GM21717 (cell line): Measurements from ENCODE around the gene SMOC2.

ENCODE experiments used
- ATAC-seq: cut with Tn5 transposase; IDR thresholded peaks from one replicate; pipeline ENCODE4 v1.9.1; 2021; ENCODE audit warnings: mild to moderate bottlenecking, moderate library complexity; ENCODE audit not compliant: unreplicated experiment

SMOC2 gene

DNA sequence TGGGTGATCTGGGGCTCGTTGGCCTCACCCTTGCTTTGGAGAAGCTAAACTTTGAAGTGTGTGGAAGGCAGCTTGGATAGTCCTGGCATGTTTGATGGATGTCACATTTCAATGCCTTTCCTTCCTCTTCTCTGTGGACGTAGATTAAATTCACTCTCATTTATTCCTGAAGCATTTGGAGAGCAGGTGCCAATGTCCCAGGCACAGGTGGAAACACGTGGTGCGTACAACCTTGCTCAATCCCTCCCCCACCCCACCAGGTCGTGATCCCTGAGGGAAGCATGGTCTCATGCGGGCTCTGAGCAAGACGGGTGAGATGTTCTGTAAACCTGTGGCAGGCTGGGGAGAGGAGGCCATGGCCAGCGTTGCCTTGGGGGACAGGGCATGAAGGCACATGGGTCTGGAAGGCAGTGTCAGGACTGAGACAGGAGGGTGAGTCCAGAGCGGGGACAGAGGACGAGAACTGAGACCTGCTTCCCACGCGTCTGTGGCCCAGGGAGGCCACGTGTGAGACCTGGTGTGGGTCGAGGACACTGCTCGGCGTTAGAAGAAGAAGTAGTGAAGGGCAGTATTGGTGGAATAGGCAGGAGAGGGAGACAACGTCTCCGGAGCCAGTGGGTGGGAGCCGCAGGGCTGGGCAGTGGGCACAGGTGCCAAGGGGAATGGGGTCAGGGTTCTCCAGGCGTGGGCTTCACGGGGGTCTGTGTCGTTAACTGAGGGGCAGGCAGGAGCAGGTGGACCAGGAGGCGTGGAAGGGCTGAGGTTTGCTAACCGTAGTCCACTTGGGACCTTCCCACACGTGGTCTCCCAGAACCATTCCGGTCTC, 34.4 kb downstream of the SMOC2 start:
- no peak for ATAC-seq

GRCh38 chr6:168479421-168479820, 38.4 kb downstream of the SMOC2 start:
- no peak for ATAC-seq

GRCh38 chr6:168480481-168480880, 39.5 kb downstream of the SMOC2 start:
- ATAC-seq, result no peak

- no peak for ATAC-seq
Observed at GRCh38 chr6:168485818-168486217, 44.8 kb downstream of the SMOC2 start.

DNA sequence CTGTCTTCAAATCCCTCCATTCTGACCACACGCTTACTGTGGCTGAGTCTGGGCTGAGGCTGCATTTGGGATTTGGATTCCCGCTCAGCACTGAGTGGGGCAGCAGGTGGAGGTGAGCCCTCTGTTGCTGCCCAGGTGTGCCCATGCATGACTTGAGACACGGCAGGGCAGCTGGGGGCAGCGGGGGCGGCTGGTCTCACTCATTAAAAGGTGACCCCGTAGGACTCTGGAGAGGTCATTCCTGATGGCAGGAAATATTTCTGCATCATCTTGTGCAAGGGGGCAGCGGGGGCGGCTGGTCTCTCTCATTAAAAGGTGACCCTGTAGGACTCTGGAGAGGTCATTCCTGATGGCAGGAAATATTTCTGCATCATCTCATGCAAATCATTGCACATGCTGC, 49.8 kb downstream of the SMOC2 start:
- ATAC-seq, result no peak

DNA sequence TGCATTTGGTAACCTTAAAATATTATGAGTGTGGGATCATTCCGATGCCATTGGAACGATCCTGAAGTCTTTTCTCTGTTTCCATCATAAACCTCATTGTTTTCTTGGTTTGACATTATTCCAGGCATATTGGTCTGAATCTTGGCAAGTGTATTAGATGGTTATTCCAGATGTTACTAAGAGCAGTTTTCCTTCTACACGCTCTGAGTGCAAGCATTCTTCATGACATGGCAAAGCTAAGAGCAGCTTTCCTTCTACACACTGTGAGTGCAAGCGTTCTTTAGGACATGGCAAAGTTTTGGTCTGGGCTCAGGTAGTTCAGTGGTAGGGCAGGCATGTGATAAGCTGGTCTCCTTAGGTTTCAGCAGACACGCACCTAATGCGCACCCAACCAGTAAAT, 53.0 kb downstream of the SMOC2 start:
- ATAC-seq, result no peak

GRCh38 chr6:168494726-168495125, 53.7 kb downstream of the SMOC2 start:
- ATAC-seq, result no peak

DNA sequence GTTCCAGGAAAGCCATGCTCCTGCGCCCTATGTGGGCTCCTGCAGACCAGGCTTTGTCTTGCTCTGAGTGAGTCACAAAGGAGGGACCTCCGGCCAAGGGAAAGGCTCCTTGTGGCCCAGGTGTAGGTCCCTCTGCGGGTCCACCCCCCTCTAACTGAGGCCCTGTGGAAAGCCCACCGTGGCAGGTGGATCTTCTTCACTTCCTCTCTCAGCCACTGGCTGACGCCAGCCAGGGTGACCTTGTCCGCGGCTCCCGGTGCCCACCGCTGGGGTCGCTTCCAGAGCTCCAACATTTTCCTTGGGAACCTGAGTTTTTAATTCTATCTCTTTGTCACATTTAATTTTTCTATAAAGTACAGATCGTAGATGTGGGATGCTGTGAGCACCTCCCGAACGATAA, 54.1 kb downstream of the SMOC2 start:
- ATAC-seq, result no peak

DNA sequence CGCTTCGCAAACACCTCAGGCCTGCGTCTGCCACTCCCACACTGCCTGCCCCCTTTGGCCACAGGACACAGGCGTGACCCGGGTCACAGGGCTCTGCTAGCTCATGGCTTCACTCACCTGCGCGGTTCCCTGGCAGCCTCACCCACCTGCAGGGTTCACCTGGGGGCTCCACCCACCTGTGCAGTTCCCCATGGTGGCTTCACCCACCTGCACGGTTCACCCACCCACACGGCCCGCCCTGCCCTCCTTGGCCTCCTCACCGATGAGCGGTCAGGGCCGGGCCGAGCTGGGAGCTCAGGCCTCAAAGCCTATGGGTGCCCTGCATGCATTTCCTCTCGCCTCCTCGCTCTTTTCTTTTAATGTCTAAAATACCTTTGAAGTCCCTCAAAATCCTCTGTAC, 54.7 kb downstream of the SMOC2 start:
- ATAC-seq, result no peak

DNA sequence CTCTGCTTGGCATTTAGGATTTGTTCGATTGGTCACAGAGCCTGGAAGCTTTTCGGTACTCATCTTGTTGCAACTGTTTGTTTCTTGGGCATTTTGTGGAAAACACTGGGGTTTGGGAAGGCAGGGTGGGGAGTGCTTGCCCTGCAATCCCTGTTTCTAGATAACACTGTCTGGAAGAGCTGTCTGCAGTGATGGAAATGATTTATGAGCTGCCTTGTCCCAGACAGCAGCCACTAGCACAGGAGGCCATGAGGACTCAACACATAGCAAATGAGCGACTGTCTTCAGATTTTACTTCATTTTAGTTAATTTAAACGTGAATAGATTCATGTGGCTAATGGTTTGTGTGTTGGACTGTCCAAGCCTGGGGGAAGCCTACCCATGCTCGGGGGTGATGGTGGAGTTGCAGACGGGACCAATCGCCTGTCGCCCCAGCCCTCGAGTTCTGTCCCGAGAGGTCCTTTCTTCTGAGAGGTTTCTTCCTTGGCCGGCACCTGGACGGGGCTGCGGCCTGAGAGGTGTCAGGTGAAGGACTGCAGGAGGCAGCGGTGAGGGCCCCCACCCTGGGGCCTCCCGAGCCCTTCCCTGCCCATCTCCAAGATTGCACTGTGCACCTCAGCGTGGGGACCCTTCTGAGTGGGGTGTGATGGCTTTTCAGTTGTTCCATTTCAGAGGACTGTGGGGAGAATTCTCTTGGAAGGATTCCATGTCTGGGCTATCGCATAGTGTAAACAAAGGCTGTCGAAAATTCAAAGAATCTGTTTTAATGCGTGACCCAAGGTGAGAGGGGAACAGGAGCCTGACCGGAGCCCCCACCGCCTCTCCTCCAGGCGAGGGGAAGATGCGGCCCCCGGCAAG, 55.4 kb downstream of the SMOC2 start:
- ATAC-seq, result no peak

DNA sequence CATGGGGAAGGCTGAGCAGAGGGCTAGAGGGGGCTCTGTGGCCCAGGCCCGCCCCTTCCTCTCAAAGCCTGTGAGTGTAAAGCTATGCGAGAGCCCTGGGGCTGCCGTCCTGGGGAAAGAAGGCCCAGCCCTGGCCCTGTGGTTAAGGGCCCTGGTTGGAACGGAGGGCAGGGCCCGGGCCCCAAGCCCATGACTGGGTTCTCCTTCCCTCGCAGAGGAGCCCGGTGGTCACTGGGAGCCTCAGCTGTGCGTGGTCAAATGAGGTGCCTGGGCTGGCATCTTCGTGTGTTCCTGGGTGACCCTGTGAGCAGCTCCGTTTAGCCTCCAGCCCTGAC, 56.0 kb downstream of the SMOC2 start:
- ATAC-seq, result no peak

DNA sequence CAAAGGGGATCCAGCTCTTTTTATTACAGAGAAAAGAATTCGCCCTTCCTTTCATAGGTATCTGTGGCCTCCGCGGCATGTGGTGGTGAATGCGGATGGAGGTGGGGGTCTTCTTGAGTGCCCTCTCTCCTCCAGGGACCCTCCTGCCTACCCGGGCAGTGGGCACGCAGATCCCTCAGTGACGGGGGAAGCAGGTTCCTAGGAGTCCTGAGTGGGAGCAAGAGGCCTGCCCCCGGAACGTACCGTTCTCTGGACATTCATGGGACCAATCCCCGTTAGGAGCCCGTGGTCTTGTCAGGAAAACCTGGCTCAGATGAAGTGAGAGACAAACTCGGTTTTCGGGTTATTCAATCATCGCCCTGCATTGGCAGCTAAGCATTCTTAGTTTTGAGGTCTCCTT, 56.4 kb downstream of the SMOC2 start:
- no peak for ATAC-seq

DNA sequence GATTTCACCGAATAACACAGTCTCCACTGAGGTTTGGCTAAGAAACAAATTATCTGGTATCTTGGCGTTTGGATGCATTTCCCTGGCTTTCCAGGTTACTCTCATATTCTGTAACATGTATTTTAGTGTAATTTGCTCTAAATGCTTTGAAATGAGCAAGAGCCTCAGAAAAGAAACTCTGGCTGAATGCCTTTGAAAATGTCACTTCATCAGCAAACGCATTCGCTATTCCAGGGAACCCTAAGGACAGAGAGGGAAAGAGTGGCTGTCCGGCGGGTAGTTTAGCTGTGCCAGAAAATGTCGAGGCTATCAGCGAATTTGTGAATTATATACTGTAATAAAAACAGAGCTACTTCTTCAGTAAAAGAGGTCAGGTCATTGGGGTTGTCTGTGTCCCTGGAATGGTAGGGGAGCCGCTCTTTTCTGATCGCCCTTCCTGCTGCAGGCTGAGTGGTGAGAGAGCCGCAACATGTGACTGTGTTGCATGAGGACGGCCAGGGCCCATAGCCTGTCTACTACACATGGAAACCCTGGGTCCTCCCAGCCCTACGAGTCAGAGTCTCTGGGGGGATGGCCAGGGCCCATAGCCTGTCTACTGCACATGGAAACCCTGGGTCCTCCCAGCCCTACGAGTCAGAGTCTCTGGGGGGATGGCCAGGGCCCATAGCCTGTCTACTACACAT, 57.3 kb downstream of the SMOC2 start:
- ATAC-seq, result no peak

DNA sequence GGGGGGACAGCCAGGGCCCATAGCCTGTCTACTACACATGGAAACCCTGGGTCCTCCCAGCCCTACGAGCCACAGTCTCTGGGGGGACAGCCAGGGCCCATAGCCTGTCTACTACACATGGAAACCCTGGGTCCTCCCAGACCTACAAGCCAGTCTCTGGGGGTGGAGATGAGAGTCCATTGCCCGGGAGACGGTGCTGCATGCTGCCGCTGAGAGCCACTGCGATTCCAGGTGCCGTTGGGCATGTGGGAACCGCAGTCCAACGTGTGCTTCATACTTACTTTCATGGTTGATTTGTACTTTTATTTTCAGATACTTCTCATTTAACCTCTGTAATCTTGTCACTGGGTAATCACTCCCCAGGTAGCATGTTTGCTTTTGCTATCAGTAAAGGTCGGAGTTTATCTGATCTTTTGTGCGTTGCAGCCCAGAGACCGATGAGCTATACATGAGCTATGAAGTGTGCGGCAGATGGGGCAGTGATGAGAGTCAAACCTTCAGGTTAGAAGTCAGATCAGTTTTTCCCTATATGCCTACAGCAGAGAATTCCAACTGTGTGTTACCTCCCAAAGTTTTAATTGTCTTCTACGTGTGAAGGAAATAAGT, 58.2 kb downstream of the SMOC2 start:
- ATAC-seq, result no peak

DNA sequence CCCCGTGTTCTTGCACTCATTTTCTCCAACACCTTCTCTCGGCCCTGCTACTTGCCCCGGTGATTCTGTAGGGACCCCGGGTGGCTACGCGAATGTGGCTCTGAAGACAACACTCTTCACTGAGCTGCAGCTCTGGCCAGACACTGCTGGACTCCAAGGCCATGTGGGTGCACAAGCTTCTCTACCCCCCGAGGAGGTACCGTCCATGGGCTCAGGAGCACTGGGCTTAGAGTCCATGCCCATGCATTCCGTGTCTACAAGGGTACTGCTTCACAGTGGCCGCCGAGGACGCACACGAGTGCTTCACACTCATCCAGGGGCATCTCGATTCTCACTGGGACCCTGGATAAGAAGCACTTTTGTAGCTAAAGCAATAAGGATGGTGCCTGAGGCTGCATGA, 59.5 kb downstream of the SMOC2 start:
- ATAC-seq, result no peak

DNA sequence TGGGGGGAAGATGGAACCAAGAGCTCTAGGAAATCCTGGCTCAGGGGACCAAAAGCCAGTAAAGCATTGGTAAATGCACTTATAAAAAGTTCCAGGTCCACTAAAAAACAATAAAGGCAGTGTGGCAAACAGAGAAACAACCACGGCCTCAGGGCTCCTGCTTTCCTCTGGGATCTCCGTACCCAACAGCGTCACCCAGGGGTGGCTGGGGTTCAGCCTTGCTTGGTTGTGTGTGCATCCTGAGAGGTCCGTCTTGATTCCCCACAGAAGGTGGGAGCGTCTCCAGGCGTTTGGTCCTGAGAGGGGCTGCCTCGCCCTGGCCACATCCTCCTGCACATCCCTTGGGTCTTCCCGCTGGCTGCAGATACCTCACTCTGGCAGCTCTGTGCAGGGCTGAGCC, 60.6 kb downstream of the SMOC2 start:
- no peak for ATAC-seq

DNA sequence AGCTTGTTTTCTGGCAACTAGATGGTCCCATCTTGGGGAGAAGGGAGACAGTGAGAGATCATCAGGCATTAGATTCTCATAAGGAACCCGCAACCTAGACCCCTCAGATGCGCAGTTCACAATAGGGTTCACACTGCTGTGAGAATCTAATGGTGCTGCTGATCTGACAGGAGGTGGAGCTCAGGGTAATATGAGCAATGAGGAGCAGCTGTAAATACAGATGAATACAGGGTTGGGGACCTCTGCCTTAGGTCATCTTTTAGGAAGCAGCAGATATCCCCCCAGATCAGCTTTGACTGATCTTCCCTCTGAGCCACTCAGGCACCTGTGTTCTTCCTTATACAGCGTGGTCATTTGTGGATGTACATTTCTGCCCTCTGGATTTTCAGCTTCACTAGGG, 63.4 kb downstream of the SMOC2 start:
- ATAC-seq, result no peak

DNA sequence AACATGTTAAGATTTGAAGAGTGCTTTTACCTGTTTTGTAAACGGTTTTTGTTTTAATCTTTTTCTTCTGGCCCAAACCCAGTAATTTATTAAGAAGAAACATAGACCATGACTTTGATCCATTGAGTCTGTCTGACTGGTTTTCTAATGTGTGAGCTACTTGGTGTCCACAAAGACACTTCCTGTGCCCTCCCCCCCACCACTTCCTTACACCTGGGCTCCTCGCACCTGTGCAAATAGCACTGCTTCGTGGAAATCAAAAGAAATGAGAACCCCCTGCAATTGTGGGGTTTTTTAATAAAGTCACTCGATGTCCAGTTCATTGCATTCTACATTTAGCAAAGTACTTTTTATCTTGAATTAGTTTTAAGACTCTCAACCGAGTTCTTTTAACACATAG, 65.5 kb downstream of the SMOC2 start:
- ATAC-seq, result no peak

- ATAC-seq, result no peak
Observed at GRCh38 chr6:168507297-168507696, 66.3 kb downstream of the SMOC2 start.

GRCh38 chr6:168507730-168508129, 66.7 kb downstream of the SMOC2 start:
- ATAC-seq, result no peak

- ATAC-seq, result no peak
Observed at GRCh38 chr6:168508903-168509302, 67.9 kb downstream of the SMOC2 start.
